HG02588 (cell line): ENCODE measurements around the gene SUMF1.
A peak's percentile ranks its signal among the peaks of the same experiment; 100 is the strongest.
"Not testable (repeated sequence)": the region's sequence is repeated elsewhere in the genome, so short reads cannot be mapped to it uniquely, and the experiment has no call there.

ENCODE experiments used
- ATAC-seq: cut with Tn5 transposase; IDR thresholded peaks from one replicate; pipeline ENCODE4 v1.9.1; 2021; ENCODE audit warnings: mild to moderate bottlenecking, moderate library complexity; ENCODE audit not compliant: unreplicated experiment

SUMF1 gene

GRCh38 chr3:4462369-4463040 lies 4.6 kb downstream of the SUMF1 start:
- no peak for ATAC-seq

GRCh38 chr3:4461468-4462090 lies 5.5 kb downstream of the SUMF1 start:
- ATAC-seq = no peak

GRCh38 chr3:4460334-4460733 lies 6.7 kb downstream of the SUMF1 start:
- ATAC-seq = no peak

GRCh38 chr3:4458961-4459360 lies 8.1 kb downstream of the SUMF1 start:
- ATAC-seq = no peak

GRCh38 chr3:4456780-4457179 lies 10.3 kb downstream of the SUMF1 start:
- not testable (repeated sequence) for ATAC-seq

- ATAC-seq = no peak
These were observed 12.9 kb downstream of the SUMF1 start for GRCh38 chr3:4454142-4454541.

GRCh38 chr3:4449043-4449805 lies 17.8 kb downstream of the SUMF1 start:
- ATAC-seq = no peak

- no peak for ATAC-seq
These were observed 18.9 kb downstream of the SUMF1 start for GRCh38 chr3:4448187-4448586.

- no peak for ATAC-seq
These were observed 19.6 kb downstream of the SUMF1 start for GRCh38 chr3:4447295-4447999.

GRCh38 chr3:4440951-4441350 lies 26.1 kb downstream of the SUMF1 start:
- no peak for ATAC-seq

- no peak for ATAC-seq
These were observed 28.8 kb downstream of the SUMF1 start for GRCh38 chr3:4438296-4438695.

- ATAC-seq = no peak
These were observed 34.8 kb downstream of the SUMF1 start for GRCh38 chr3:4432259-4432658.

- no peak for ATAC-seq
These were observed 37.3 kb downstream of the SUMF1 start for GRCh38 chr3:4429648-4430350.

GRCh38 chr3:4426782-4427344 lies 40.2 kb downstream of the SUMF1 start:
- ATAC-seq = peak; percentile 84

GRCh38 chr3:4426261-4426781 lies 40.7 kb downstream of the SUMF1 start:
- ATAC-seq = no peak

- no peak for ATAC-seq
These were observed 41.4 kb downstream of the SUMF1 start for GRCh38 chr3:4425707-4426106.

GRCh38 chr3:4425055-4425454 lies 42.0 kb downstream of the SUMF1 start:
- no peak for ATAC-seq

GRCh38 chr3:4421121-4421520 lies 45.9 kb downstream of the SUMF1 start:
- peak; percentile 75 for ATAC-seq

- no peak for ATAC-seq
These were observed 47.1 kb downstream of the SUMF1 start for GRCh38 chr3:4419920-4420319.

- no peak for ATAC-seq
These were observed 47.7 kb downstream of the SUMF1 start for GRCh38 chr3:4419386-4419785.
